ENCODE measurements around the gene DNMT3B. TPM values are rescaled to one million over a fixed set of nuclear protein-coding genes. Genes with fewer than 3 reads are reported as not detected.

The DNMT3B gene
- total and polyA plus RNA-seq, 9 of the 15 experiments (the other 6 are each of a cell fraction or from before 2014, with no cell fraction given) = 9.3 to 74.8 (median 49.1) TPM

DNA sequence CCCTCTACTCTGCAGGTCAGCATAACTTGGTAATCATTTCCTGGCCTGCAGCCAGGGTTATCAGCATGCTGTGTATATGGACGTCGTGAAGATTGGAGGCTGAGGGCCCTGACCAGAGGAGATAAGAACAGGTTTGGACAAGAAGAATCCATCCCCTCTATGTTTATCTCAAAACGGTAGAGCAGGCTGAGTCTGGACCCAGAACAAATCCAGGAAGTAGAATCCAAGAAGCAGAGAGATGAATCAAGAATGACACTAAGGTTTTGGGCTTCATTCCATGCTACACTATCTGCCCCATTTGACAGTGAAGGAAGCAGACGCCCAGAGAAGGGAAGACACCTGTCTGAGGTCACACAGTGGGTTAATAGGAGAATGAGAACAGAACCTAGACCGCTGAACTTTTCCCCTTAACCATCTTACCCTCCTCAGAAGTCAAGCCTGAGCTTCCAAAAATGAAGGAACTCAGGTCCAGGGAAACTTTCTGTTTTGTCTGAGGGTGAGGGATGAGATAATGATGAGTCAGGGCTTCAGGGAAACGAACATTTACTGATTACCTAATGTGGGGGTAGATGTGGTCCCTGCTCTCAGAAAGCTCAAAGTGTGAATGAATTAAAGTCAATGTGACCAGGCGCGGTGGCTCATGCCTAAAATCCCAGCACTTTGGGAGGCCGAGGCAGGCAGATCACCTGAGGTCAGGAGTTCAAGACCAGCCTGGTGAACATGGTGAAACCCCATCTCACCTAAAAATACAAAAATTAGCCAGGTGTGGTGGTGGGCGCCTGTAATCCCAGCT is 9.5 kb upstream of the DNMT3B start (continued):
- TF ChIP-seq, protein P1, sequence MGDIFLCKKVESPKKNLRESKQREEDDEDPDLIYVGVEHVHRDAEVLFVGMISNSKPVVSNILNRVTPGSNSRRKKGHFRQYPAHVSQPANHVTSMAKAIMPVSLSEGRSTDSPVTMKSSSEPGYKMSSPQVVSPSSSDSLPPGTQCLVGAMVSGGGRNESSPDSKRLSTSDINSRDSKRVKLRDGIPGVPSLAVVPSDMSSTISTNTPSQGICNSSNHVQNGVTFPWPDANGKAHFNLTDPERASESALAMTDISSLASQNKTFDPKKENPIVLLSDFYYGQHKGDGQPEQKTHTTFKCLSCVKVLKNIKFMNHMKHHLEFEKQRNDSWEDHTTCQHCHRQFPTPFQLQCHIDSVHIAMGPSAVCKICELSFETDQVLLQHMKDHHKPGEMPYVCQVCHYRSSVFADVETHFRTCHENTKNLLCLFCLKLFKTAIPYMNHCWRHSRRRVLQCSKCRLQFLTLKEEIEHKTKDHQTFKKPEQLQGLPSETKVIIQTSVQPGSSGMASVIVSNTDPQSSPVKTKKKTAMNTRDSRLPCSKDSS (IDR thresholded peaks at IDR 0.05; ENCODE audit: low read depth, partially characterized antibody) = no peak
- TF ChIP-seq EHMT2 (IDR thresholded peaks at IDR 0.05) (no peak; the same call in 1 of the 2 replicates), ZFP1 (CRISPR knock-in tag; IDR thresholded peaks at IDR 0.05) (no peak), KDM1A (IDR thresholded peaks at IDR 0.05) (peak; percentile 99), POLR2A (conservative IDR thresholded peaks at IDR 0.05) (no peak), PHF21A (IDR thresholded peaks at IDR 0.05; ENCODE audit: borderline replicate concordance, low read depth) (no peak), U2AF1 (optimal IDR thresholded peaks at IDR 0.05; ENCODE audit: low read depth, low read length) (no peak), SNIP1 (IDR thresholded peaks at IDR 0.05; ENCODE audit: low read depth) (no peak), CCNT2 (IDR thresholded peaks at IDR 0.05; ENCODE audit: borderline replicate concordance, extremely low read depth, insufficient read length, low read depth, low read length) (peak; percentile 97), SMAD2 (IDR thresholded peaks at IDR 0.05; ENCODE audit: low read depth, low read length) (no peak), GTF2E2 (tag; IDR thresholded peaks at IDR 0.05) (peak; percentile 32; the same call in 1 of the 2 replicates), RBFOX2 (IDR thresholded peaks at IDR 0.05; ENCODE audit: low read depth, low read length) (no peak), NR2C1 (IDR thresholded peaks at IDR 0.05) (peak; percentile 43; the same call in 1 of the 2 replicates), NR2C1 (tag; IDR thresholded peaks at IDR 0.05) (peak; percentile 51; the same call in 1 of the 2 replicates), ZNF41 (CRISPR knock-in tag; conservative IDR thresholded peaks at IDR 0.05) (no peak), NR4A1 (CRISPR knock-in tag; IDR thresholded peaks at IDR 0.05) (peak; percentile 29; the same call in 1 of the 2 replicates), NR4A1 (tag; IDR thresholded peaks at IDR 0.05) (0 out of 2 replicates have a peak, but pooled peaks have one; percentile 37), CBX8 (IDR thresholded peaks at IDR 0.05; ENCODE audit: borderline replicate concordance, extremely low read depth, low read depth, low read length, poor library complexity, severe bottlenecking) (no peak), TEAD2 (tag; IDR thresholded peaks at IDR 0.05) (no peak), ERF (CRISPR knock-in tag; IDR thresholded peaks at IDR 0.05) (no peak), TAL1 (IDR thresholded peaks at IDR 0.05) (peak; percentile 98), CBX3 (IDR thresholded peaks at IDR 0.05; ENCODE audit: borderline replicate concordance in 1 of 2, low read length in 2 of 2) (peak in 1 of 2 experiments; percentile 83; a peak in 1 of 3 replicates), HDAC8 (tag; IDR thresholded peaks at IDR 0.05) (no peak)
- TF ChIP-seq, protein P2, sequence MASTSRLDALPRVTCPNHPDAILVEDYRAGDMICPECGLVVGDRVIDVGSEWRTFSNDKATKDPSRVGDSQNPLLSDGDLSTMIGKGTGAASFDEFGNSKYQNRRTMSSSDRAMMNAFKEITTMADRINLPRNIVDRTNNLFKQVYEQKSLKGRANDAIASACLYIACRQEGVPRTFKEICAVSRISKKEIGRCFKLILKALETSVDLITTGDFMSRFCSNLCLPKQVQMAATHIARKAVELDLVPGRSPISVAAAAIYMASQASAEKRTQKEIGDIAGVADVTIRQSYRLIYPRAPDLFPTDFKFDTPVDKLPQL (IDR thresholded peaks at IDR 0.05; ENCODE audit: extremely low read depth, insufficient read length) = no peak
- TF ChIP-seq, protein P3, sequence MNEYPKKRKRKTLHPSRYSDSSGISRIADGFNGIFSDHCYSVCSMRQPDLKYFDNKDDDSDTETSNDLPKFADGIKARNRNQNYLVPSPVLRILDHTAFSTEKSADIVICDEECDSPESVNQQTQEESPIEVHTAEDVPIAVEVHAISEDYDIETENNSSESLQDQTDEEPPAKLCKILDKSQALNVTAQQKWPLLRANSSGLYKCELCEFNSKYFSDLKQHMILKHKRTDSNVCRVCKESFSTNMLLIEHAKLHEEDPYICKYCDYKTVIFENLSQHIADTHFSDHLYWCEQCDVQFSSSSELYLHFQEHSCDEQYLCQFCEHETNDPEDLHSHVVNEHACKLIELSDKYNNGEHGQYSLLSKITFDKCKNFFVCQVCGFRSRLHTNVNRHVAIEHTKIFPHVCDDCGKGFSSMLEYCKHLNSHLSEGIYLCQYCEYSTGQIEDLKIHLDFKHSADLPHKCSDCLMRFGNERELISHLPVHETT (CRISPR knock-in tag; conservative IDR thresholded peaks at IDR 0.05 in 1 of 2, IDR thresholded peaks at IDR 0.05 in 1 of 2) = peak in 1 of 2 experiments; percentile 90; a peak in 2 of 4 replicates

Measured in K562 (cell line).